Raji (cell line): ENCODE data around the gene SEMA5A.

ENCODE experiments used
- POLR2A ChIP-seq: IDR thresholded peaks from 2 replicates; pipeline ENCODE4 v1.6.1; 2011; ENCODE audit warnings: low read depth, low read length, control low read depth; ENCODE audit not compliant: insufficient read depth

SEMA5A gene

GRCh38 chr5:9157020-9157419 lies 388.9 kb downstream of the SEMA5A start:
- no peak for TF ChIP-seq POLR2A

- TF ChIP-seq POLR2A, result no peak
Measured at GRCh38 chr5:9156282-9156681, 389.6 kb downstream of the SEMA5A start.

GRCh38 chr5:9151684-9152427 lies 394.0 kb downstream of the SEMA5A start:
- TF ChIP-seq POLR2A, result no peak

GRCh38 chr5:9149988-9150387 lies 395.9 kb downstream of the SEMA5A start:
- no peak for TF ChIP-seq POLR2A

GRCh38 chr5:9148242-9148641 lies 397.6 kb downstream of the SEMA5A start:
- no peak for TF ChIP-seq POLR2A

- TF ChIP-seq POLR2A, result no peak
Measured at GRCh38 chr5:9140711-9141110, 405.2 kb downstream of the SEMA5A start.

GRCh38 chr5:9140202-9140601 lies 405.7 kb downstream of the SEMA5A start:
- no peak for TF ChIP-seq POLR2A

GRCh38 chr5:9139344-9139743 lies 406.5 kb downstream of the SEMA5A start:
- TF ChIP-seq POLR2A, result no peak

- no peak for TF ChIP-seq POLR2A
Measured at GRCh38 chr5:9128136-9128535, 417.7 kb downstream of the SEMA5A start.

GRCh38 chr5:9126490-9126889 lies 419.4 kb downstream of the SEMA5A start:
- TF ChIP-seq POLR2A, result no peak

- TF ChIP-seq POLR2A, result no peak
Measured at GRCh38 chr5:9125852-9126251, 420.0 kb downstream of the SEMA5A start.

- no peak for TF ChIP-seq POLR2A
Measured at GRCh38 chr5:9124838-9125237, 421.0 kb downstream of the SEMA5A start.

- TF ChIP-seq POLR2A, result no peak
Measured at GRCh38 chr5:9124071-9124470, 421.8 kb downstream of the SEMA5A start.

- no peak for TF ChIP-seq POLR2A
Measured at GRCh38 chr5:9122528-9122927, 423.3 kb downstream of the SEMA5A start.

GRCh38 chr5:9121597-9121996 lies 424.3 kb downstream of the SEMA5A start:
- no peak for TF ChIP-seq POLR2A

- no peak for TF ChIP-seq POLR2A
Measured at GRCh38 chr5:9118852-9119251, 427.0 kb downstream of the SEMA5A start.

GRCh38 chr5:9115093-9115492 lies 430.8 kb downstream of the SEMA5A start:
- no peak for TF ChIP-seq POLR2A
